Dedifferentiated amniotic fluid mesenchymal stem cell (primary cell): ENCODE results near the gene CHID1.

Source experiments
- DNase-seq: peaks from one replicate; pipeline ENCODE4 v3.0.0-alpha.2; 2016; ENCODE audit errors: extremely low spot score

The CHID1 gene

DNA sequence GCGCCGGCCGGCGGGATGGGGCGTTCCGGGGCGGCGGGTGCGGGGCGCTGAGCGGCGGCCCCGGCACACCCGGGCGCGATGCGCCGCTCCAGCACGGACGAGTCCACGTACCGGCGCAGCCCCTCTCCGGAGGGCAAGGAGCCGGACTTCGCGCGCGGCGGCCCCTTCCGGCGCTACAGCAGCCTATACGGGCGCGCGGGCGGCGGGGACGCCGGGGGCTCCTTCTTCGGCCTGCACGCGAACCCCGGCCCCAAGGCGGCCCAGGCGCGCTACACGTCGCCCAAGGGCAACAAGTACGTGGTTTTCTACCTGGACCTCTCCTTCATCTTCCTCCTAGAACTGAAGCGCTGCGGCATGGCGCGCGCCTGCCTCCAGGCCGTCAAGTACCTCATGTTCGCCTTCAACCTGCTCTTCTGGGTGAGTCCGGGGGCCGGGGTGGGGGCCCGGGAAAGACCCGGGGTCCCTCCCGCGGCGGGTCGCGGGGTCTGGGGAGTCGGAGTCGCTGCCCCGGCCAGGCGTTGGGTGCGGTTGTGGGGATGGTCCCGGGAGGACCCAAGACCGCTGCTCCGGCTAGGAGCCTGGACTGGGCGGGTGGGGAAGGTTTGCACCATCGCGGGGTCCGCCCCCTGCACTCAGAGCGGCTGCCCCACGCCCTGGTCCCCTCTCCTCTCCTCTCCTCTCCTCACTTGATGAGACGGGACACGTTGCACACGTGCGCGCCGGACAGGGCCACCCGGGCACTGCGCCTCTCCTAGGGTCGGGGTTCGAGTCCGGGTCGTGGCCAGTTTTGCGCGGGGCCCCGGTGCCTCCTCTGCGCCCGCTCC lies 60.4 kb downstream of the CHID1 start:
- no peak for DNase-seq

DNA sequence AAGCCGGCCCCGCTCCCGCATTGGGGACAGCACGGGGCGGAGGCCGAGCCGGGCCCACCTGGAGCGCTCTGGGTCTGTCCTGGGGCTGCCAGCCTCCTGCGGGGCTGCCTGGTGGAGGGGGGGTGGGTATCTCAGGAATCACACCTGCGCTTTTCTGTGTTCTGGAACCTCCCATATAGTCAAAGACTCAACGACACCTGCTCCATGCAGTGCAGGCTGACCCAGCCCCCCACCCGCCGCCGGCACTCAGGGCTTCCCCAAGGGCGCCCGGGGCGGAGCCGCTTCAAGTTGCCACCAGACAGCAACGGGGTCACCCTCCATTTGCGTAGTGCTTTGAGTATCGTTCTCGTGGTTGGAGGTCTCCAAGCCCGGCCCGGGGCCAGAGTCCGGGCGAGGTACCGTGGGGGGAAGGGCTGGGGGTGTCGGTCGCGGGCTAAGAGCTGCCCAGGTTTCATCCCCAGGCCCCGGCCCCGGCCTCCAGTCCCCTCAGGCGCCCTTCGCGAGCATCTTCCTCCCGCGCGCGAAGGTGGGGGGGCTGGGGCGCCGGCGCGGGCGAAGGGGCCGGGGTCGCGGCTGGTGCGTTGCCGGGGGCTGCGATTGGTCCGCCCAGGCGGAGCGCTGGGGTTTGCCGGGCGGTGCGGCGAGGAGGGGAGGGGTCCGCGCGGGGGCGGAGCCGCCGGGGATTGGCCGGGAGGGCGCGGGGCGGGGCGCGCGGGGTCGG lies 61.3 kb downstream of the CHID1 start:
- no peak for DNase-seq

DNA sequence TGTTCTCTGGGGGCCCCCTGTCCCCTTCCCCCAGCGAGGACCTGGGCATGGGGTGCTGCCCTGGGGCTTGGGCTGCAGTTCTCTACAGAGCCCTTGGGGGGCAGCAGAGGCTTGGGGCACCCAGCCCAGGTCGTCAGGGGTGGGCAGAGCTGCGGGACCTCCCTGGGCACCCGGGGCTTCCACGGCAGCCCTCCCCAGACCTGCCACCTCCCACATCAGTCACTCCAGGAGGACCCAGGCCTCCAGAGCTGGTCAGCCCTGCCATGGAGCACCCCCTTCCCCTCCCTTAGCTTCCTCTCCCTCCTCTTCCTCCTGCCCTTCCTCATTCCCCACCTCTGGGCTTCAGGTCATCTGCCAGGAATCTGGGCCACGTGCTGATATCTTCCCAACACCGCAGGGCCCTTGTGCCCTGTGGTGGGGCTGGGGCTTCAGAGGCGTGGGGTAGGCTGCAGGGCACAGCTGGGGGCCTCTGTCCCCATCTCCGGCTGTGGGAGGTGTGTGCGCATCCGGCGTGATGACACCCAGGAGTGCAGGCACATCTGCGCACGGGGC lies 62.2 kb downstream of the CHID1 start:
- no peak for DNase-seq

DNA sequence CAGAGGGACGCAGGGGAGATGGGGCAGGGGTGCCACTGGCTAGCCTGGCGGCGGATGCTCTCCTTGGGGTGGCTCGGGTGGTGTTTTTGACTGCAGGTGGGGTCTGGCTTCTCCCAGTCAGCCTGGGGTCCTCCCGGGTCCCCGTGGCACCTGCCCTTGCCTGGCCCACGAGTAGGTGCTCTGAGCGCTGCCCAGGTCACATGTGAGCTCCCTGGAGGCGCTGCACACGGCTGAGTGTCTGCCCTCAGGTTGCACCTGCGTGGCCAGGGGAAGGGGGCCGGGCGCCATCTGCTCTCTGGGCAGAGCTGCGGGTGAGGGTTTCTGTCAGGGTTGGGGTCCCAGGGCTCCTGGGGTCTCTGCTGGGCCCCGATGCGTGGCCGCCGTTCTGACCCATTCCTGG lies 62.7 kb downstream of the CHID1 start:
- DNase-seq: no peak

DNA sequence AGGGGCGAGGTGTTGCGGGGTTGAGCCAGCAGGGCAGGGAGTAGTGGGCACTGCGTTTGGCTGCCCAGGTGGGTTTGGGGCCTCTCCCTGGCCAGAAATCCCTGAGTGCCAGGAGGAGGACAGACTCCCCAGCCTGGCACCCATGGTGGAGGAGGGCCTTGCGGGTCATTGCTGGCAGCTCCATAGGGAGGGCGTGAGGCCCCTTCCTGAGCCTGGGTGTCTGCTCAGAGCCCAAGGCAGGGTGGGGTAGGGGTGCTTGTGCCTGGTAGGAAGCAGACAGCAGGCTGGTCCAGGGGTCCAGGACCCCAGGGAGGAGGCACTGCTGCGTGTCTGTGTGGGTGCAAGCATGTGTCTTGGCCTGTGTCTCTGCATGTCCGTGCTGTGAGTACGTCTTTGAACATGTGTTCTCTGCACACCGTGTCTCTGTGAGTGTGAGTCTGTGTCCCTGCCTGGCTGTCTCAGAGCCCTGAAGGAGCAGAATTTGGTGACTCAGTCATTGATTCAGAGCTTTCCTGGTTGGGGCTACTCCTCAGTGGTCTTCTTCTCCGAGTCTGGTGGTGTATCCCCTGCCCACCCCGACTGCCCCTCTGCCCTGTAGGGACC lies 64.0 kb downstream of the CHID1 start:
- DNase-seq: no peak

DNA sequence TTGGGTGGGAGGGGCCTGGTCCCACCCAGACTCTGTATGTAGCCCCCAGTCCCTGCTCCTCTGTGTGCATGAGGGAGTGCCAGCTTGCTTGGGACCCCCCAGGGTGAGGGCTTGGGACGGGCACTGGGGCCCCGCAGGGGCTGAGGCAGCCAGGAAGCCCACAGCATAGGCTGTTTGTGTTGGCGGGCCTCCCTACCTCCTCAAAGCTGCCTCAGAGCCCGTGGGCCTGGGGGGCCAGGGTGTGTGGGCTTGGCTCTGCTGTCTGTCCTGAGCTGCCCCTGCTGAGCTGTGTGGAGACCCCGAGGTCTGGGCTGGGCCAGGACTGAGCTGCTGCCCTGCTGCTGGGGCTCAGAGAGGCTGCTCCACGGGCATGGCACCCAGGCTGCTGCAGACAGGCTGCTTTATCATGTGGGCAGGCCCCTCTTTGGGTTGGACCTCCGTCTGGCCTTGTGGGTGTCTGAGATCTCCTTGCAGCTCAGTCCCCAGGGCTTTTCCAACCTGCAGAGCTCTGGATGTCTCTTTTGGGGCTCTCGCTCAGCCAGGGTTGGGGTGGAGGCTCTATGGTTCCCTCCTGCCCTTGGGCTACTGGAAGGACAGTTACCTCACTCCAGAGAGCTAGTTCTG lies 64.6 kb downstream of the CHID1 start:
- no peak for DNase-seq

DNA sequence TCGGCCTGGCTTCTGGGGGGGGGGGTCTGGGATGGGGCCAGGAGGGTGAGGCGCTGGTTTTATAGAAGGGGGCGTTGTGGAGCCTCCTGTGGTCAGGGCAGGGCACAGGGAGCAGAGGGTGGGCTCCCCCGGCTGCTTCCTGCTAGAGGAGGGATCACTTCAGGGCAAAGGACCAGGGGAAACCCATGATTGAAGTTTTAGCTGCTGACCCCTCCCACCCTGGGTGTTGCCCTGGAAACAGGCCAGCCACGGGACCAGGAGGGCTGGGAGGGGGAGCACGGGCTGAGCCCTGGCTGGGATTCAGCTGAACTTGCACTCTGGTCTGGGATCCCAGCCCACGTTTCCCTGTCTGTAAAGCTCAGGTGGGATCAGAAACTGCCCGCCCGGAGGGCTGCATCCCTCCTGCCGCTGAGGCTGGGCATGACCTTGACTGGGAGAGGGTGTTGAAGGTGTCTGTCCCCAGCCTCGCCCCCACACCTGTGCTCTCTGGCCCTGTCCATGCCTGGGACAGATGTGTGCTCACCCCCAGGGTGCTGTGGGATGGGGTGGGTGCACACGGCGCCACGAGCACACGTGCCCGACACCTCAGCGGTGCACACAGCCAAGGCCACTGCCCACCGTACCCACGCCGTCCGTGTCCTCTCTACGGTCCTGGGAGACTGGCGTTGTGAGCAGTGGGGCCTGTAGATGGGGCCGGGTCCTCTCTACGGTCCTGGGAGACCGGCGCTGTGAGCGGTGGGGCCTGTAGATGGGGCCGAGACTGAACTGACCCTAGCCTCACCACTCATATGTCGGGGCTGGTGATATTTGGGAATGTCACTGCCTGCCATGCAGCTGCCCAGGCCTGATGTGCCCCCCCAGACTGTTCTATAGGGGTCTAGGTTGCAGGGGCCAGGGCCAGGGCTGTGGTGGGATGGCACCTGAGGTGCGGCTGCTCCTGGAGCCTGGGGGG lies 65.6 kb downstream of the CHID1 start:
- DNase-seq: peak; percentile 82

DNA sequence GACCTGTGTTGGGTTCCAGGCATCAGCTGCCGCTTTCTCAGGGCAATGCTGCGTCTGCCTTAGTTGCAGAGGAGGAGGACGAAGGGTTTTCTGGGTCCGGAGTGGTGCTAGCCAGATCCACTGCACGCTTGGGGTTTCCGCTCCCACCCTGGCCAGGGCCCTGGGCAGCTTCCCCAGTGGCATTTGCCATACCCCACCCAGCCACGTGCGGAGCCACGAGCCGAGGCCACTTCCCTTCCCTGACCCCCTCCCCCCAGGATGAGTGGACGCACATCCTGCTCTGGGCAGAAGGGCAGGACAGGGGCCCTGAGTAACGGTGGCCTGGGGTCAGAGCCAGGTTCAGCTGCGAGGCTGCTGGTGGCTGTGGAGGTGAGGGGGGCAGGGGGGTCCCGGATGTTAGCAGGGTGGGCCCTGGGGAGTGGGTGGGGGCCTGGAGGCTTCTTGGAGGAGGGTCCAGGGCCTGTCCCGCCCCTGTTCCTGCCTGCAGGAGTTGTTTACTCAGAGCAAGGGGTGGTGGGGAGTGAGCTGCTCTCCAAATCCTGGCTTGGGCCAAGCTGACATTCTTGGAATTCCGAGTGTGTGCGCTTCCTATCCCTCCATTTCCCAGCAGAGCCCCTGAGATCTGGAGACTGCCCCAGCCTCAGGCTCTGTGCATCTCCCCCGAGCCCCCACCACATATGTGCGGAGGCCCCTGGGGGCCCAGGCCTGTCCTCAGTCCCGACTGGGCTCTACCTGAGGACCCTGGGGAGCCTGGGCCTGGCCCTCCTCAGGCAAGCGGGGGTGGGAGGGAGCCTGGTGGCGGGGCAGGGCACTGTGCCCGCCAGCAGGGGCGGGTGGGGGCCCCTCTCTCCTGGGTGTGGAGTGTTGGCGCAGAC lies 66.6 kb downstream of the CHID1 start:
- DNase-seq: peak; percentile 95

DNA sequence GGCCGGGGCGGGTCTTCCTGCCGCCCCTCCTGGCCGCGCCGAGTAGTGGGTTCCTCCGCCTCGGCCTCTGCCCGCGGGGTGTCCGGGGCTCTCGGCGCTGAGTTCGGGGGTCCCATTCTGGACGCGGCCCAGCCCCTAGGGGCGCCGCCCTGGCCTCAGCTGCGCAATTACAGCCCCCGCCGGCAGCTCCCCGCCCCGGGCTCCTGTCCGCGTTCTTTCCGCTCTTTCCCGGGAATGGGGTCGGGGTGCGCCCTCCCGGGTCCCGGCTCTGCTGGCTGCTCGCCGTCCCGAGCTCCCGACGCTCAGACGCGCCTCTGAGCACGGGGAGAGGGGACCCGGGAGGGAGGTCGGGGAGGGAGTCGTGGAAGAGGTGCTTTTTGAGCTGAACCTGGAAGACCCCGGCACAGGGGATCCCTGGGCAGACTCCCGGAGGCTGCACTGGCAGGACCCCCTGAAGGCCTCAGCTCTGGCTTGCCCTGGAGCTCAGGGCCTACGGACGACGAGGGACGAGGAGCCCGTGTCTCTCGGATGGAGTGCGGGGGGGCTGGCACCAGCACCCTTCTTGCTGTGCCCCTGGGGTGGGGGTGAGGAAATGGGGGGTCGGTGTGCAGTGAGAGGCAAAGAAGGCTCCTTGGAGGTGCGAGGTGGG lies 67.4 kb downstream of the CHID1 start:
- DNase-seq: no peak

DNA sequence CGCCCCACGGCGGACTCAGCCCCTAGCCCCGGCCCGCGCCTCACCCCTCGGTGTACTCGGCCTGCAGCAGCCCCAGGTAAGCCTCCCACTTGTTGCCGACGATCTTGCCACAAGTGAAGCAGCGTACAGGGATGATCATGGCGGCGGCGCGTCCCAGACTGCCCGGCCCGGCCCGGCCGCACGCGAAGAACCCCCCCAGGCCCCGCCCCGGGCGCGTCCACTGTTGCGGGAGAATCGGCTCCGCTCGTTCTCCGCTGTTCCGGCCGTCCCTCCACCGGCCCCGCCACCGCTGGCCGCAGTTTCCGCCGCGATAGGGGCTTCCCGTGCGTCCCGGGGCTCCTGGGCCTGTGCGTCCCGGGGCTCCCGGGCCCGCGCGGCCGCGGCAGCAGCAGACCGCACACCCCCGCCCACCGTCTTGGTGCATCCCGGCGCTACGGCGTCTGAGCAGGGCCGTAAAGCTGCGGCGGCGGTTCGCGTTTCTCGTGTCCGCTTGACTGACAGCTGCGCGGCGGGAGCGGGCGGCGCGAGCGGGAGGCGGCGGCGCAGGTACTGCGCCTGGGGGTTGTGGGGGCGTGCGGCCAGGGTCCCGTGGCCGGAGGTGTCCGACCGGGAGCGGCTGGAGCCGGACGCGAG lies 68.1 kb downstream of the CHID1 start, which contains the start of the genes POLR2L and TSPAN4:
Gene POLR2L (minus strand): TSS at position 160 of the 633 bp plus-strand sequence. CDS start 21 bp downstream, at position 139.
Gene TSPAN4 (plus strand): TSS at position 483 of the 633 bp plus-strand sequence. CDS start 7,453 bp downstream, outside the sequence.
- DNase-seq: peak; percentile 81

DNA sequence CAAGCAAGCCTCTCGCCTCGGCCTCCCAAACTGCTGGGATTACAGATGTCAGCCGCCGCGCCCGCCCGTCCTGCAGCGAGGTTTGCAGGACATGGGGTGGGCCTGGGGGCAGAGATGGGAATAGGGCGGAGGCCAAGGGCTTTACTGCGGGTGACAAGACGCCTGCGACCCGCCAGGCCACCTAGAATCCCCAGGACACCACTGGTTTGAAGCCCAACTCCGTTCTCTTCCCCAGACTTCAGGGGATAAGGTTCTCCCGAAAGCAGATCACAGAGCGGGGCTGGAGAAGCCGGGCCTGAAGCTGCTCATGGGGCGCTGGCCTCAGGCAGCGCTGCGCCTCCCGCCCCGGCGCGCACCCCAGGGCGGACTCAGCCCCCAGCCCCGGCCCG lies 68.6 kb downstream of the CHID1 start:
- DNase-seq: no peak

DNA sequence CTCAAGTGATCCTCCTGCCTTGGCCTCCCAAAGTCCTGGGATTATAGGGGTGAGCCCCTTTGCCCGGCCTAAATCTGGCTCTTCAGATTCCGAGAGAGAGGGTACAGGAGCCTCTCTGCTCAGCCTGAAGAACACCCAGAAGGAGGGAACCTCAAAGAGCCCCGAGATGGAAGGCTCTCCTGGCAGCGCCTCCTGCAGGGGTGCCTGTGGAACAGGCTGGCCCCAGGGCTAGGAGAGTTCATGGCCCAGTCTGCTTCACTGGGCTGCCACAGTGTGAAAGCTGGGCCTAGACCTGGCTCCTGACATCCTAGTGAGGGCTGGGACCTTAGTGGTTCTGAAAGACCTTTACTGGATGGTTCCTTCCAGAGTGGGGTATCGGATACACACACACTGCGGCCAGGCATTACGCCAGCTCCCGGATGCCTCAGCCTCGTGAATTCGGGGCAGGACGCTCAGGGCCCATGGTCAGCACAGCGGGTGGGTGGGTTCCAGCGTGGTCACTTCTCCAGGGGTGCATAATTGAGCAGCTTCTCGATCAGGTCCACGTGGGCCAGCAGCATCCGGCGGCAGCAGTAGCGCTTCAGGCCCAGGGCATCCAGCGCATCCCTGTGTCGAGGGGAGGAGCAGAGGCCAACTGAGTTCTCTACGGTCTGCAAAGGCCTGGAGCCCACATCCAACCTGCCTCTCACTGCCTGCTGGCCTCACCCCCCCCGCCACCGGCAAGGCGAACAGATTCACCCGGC lies 70.6 kb downstream of the CHID1 start:
- no peak for DNase-seq

DNA sequence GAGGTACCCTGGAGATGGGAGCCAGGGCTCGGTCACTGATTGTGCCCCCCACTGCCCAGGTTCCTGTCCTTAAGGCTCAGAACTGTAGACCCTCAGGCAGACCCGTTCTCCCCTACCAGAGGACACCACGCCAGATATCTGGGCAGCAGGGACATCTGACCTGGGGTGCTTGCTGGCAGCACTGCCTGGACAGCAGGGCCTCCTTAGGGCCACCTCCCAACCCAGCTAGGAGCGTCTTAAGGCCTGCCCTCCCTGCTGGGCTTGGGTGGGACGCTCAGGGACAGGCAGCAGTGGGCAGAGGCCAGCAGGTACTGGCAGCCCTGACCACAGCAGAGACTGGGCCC lies 71.4 kb downstream of the CHID1 start:
- DNase-seq: no peak

DNA sequence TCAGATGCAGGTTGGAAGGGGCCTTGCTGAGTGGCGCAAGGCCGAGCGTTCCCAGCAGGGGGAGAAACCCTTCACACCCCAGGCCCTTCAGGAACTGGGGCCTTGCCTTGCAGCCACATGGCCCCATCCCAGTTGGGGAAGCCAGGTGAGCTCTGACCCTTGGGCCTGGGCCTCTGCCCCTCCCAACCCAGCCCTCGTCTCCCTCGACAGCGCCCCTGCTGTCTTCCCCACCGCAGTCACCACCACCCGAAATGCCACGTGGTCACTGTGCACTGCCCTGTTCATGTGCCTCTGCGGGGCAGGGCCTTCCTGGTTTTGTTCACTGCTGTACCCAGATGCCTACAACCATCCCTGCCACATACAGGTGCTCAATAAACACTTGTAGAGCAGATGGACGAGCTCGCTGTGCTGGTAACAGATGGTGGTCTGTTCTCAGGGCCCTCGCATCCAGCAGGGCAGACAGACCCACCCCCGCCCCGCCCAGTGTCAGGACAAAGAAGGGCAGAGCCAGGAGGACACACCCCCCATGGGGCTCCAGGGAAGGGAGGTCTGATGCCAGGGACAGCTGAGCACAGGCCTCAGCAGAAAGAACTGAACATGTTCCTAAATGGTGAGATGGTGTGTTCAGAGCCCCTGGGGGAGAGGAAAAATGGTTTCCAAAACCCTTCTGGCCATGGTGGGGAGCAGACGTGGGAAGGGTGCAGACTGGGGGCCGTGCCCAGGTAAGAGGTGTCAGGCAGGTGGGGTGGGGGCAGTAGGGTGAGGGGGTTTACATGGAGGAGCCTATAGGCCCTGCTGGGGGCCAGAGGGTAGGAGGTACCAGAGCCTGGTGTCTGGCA lies 72.0 kb downstream of the CHID1 start:
- DNase-seq: no peak

DNA sequence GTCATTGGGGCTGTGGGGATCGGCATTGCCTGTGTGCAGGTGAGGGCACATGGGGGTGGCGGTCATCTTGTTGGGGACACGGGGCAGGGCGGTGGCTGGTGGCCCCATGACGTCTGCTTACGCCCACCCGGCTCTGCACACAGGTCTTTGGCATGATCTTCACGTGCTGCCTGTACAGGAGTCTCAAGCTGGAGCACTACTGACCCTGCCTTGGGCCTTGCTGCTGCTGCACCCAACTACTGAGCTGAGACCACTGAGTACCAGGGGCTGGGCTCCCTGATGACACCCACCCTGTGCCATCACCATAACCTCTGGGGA lies 72.7 kb downstream of the CHID1 start:
- no peak for DNase-seq

DNA sequence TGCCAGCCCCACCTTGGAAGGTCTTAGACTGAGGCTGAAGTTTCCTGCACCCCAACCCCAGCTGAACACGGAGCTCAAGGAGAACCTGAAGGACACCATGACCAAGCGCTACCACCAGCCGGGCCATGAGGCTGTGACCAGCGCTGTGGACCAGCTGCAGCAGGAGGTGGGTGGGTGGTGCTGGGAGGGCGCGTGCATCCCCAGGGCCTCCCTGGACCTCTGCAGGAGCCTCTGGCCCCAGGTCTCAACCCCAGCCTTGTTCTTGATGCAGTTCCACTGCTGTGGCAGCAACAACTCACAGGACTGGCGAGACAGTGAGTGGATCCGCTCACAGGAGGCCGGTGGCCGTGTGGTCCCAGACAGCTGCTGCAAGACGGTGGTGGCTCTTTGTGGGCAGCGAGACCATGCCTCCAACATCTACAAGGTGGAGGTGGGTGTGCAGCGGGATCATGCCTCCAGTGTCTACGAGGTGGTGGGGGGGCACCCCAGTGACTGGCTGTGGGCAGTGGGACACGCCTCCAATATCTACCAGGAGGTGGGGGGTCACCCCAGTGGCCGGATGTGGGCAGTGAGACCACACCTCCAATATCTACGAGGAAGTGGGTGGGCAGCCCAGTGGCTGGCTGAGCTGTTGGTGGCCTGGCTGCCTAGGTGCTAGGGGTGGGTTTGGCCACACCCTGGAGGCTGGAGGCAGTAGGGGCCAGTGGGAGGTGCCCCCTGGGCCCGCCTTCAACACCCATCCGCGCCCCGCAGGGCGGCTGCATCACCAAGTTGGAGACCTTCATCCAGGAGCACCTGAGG lies 73.2 kb downstream of the CHID1 start:
- no peak for DNase-seq

DNA sequence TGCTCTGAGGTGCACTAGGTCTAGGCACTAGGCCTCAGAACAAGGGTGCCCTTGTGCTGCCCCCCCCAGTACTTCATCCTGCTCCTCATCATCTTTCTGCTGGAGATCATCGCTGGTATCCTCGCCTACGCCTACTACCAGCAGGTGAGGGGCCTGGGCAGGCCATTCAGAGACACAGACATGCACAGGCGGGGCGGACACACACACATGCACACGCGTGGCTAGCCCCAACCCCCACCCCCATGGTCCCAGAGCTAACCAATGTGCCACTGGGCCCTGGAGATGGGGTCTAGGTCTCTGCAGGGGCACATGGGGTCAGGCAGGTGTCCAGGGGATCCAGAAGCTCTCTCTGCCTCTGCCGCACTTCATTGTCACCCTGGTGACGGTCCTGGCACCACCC lies 73.9 kb downstream of the CHID1 start:
- DNase-seq: no peak
